GM12878 (cell line): ENCODE measurements around the gene PFKP. TPM values are rescaled to one million over a fixed set of nuclear protein-coding genes. Genes with fewer than 3 reads are reported as not detected.
"Not testable (repeated sequence)": the region's sequence is repeated elsewhere in the genome, so short reads cannot be mapped to it uniquely, and the experiment has no call there.

Experiments
- ATAC-seq: fragments of 200-7000 bp; cut with Tn5 transposase; 3 replicates; pipeline ENCODE4 v1.9.1; 2020; ENCODE audit warnings: mild to moderate bottlenecking, moderate library complexity
- BruUV-seq: library from RNA; stranded (reverse); fragments of 400-500 nt; replicated peaks from 2 replicates; lab custom pipeline; 2021; lab: Mats Ljungman, UMichigan
- CTCF ChIA-PET: fragments of 300-600 bp; sonication (Branson Sonifier 250); formaldehyde crosslinking; extraction: SDS; loops from one replicate; lab custom pipeline; 2021; ENCODE audit warnings: inconsistent platforms; lab: Yijun Ruan, JAX
- POLR2A ChIA-PET: fragments of 350-600 bp; formaldehyde crosslinking; extraction: SDS; loops from one replicate; lab custom pipeline; 2021; ENCODE audit warnings: inconsistent platforms; lab: Charles Lee
- RAD21 ChIA-PET: fragments of 300-600 bp; sonication (Branson Sonifier 250); formaldehyde crosslinking; loops from one replicate; lab custom pipeline; 2023; ENCODE audit warnings: antibody characterized with exemption; ENCODE audit not compliant: unreplicated experiment; lab: Charles Lee
- SMC1A ChIA-PET: fragments of 300-600 bp; sonication (Branson Sonifier 250); formaldehyde crosslinking; loops from one replicate; lab custom pipeline; 2023; ENCODE audit not compliant: unreplicated experiment, uncharacterized antibody; lab: Charles Lee
- DNase-seq: peaks from one replicate; pipeline ENCODE4 v3.0.0-alpha.2; 2011; ENCODE audit warnings: low read depth, low spot score
- FAIRE-seq: peaks from 3 replicates; lab custom pipeline; 2011; peaks lifted over from hg19 to GRCh38; lab: Jason Lieb, UNC
- H2AFZ ChIP-seq: 2 replicates; pipeline ENCODE4 v1.6.0; 2011; ENCODE audit warnings: low read depth, low read length, control low read depth; ENCODE audit not compliant: control insufficient read depth
- H3K27ac ChIP-seq: 2 replicates; pipeline ENCODE4 v1.5.1; 2011; ENCODE audit warnings: control low read depth; ENCODE audit not compliant: control insufficient read depth, insufficient read depth
- H3K27me3 ChIP-seq, 2 experiments: replicated peaks in 1 of 2; 2 replicates each; pipeline versions ENCODE4 v1.6.0 to v1.6.1; 2011; ENCODE audit warnings: low read length in 1 of 2; ENCODE audit not compliant: control insufficient read depth in 2 of 2, insufficient read depth in 2 of 2
- H3K36me3 ChIP-seq, 2 experiments: 2 replicates each; pipeline ENCODE4 v1.5.1; 2011; ENCODE audit warnings: low read length in 1 of 2; ENCODE audit not compliant: control insufficient read depth in 2 of 2, insufficient read depth in 2 of 2
- H3K4me1 ChIP-seq: 2 replicates; pipeline ENCODE4 v1.6.1; 2011; ENCODE audit warnings: mild to moderate bottlenecking, low read length, moderate library complexity, mixed read lengths; ENCODE audit not compliant: control insufficient read depth, insufficient read depth
- H3K4me2 ChIP-seq: 2 replicates; pipeline ENCODE4 v1.6.0; 2011; ENCODE audit warnings: control low read depth; ENCODE audit not compliant: control insufficient read depth, insufficient read depth
- H3K4me3 ChIP-seq: fragments of 200-600 bp; sonication (generic); 2 replicates; pipeline ENCODE4 v1.5.1; 2016
- H3K79me2 ChIP-seq: 2 replicates; pipeline ENCODE4 v1.6.0; 2011; ENCODE audit warnings: low read length; ENCODE audit not compliant: control insufficient read depth, insufficient read depth
- H3K9ac ChIP-seq: 2 replicates; pipeline ENCODE4 v1.8.0; 2011; ENCODE audit warnings: low read length, control low read depth, mixed read lengths; ENCODE audit not compliant: control insufficient read depth, insufficient read depth
- H3K9me3 ChIP-seq: replicated peaks from 3 replicates; pipeline ENCODE4 v1.5.1; 2011; ENCODE audit warnings: mild to moderate bottlenecking, low read length; ENCODE audit not compliant: control insufficient read depth, insufficient read depth
- H4K20me1 ChIP-seq: 2 replicates; pipeline ENCODE4 v1.6.0; 2011; ENCODE audit not compliant: control insufficient read depth, insufficient read depth
- ASH2L ChIP-seq: fragments of 300-600, 200-600 bp; sonication (generic); IDR thresholded peaks from 2 replicates; pipeline ENCODE4 v1.6.1; 2017; ENCODE audit warnings: low read depth, mild to moderate bottlenecking, borderline replicate concordance
- CBFB ChIP-seq: IDR thresholded peaks from 2 replicates; pipeline ENCODE4 v1.6.1; 2016; ENCODE audit warnings: antibody characterized with exemption, low read depth
- CBX3 ChIP-seq: fragments of 200-600 bp; sonication (generic); IDR thresholded peaks from 2 replicates; pipeline ENCODE4 v1.6.1; 2016; ENCODE audit warnings: low read depth, borderline replicate concordance
- CTCF ChIP-seq, 3 experiments: IDR thresholded peaks in 2 of 3; conservative IDR thresholded peaks in 1 of 3; 2 replicates each; pipeline ENCODE4 v1.5.1; 2011; ENCODE audit warnings: low read depth in 3 of 3, low read length in 3 of 3, mild to moderate bottlenecking in 3 of 3, control low read depth in 2 of 3, moderate library complexity in 2 of 3, inconsistent platforms in 1 of 3, mixed read lengths in 1 of 3; ENCODE audit not compliant: control insufficient read depth in 2 of 3, insufficient read depth in 1 of 3; ENCODE audit errors: extremely low read depth in 1 of 3
- IKZF1 ChIP-seq: fragments of 450-650 bp; conservative IDR thresholded peaks from 2 replicates; pipeline ENCODE4 v1.6.1; 2017; ENCODE audit warnings: antibody characterized with exemption, mild to moderate bottlenecking
- KDM1A ChIP-seq: fragments of 200-600 bp; sonication (generic); IDR thresholded peaks from 2 replicates; pipeline ENCODE4 v1.6.1; 2016; ENCODE audit warnings: borderline replicate concordance
- MYB ChIP-seq: fragments of 150-350 bp; IDR thresholded peaks from 2 replicates; pipeline ENCODE4 v1.6.1; 2014; ENCODE audit warnings: mild to moderate bottlenecking, low read depth, low read length, borderline replicate concordance
- POLR2AphosphoS2 ChIP-seq: IDR thresholded peaks from 2 replicates; pipeline ENCODE4 v1.6.1; 2011; ENCODE audit warnings: low read depth, mild to moderate bottlenecking, low read length, improper control_type of control experiment, moderate library complexity
- RFX5 ChIP-seq: IDR thresholded peaks from 2 replicates; pipeline ENCODE4 v1.6.1; 2011; ENCODE audit warnings: low read depth, low read length, improper control_type of control experiment
- SMARCA5 ChIP-seq: fragments of 450-650 bp; IDR thresholded peaks from 2 replicates; pipeline ENCODE4 v1.6.1; 2017; ENCODE audit warnings: mild to moderate bottlenecking
- TBL1XR1 ChIP-seq: IDR thresholded peaks from 2 replicates; pipeline ENCODE4 v1.6.1; 2012; ENCODE audit warnings: low read depth, low read length, improper control_type of control experiment
- ZSCAN29 ChIP-seq: fragments of 450-650 bp; IDR thresholded peaks from 2 replicates; pipeline ENCODE4 v1.6.1; 2017; ENCODE audit warnings: mild to moderate bottlenecking, moderate library complexity
- WGBS: methylation state at CpG from one replicate; pipeline ENCODE4 v1.1.6; 2016; ENCODE audit warnings: low lambda C conversion rate; ENCODE audit not compliant: insufficient replicate concordance, insufficient coverage; ENCODE audit errors: missing lambda C conversion rate; 5-methylcytosine and 5-hydroxymethylcytosine counted together
- in situ Hi-C: fragments of 300-500 bp; cut with MboI; formaldehyde crosslinking; loops from 9 replicates; pipeline ENCODE4 v1.14.3; 2018; ENCODE audit warnings: mixed read lengths
- intact Hi-C: fragments of 100-400 bp; cut with micrococcal nuclease; formaldehyde crosslinking; loops from one replicate; pipeline ENCODE4 v1.14.2; 2022; ENCODE audit not compliant: unreplicated experiment
- polyA plus RNA-seq, 11 experiments: library from polyadenylated mRNA; depleted of rRNA in 4 of 11; unstranded in 6 of 11; stranded (reverse) in 5 of 11; fragments of >200 nt; fragmentation: Nextera tagmentation in 4 of 11; fragmentation: Illumina TruSeq in 1 of 11; extraction: Ambion mirVana in 4 of 11; extraction: Trizol in 1 of 11; gene quantifications; 1 replicate in 1 of 11; 2 replicates in 10 of 11; pipeline versions ENCODE4 v1.2.1 to v1.2.3, GENCODE V29; 2011 to 2016; ENCODE audit warnings: inconsistent platforms in 2 of 11, missing spikeins in 2 of 11, low read depth in 1 of 11
- total RNA-seq, 4 experiments: library from RNA; depleted of rRNA in 3 of 4; stranded (reverse); fragments of >200 nt in 3 of 4; fragmentation: Illumina TruSeq in 1 of 4; extraction: Trizol in 1 of 4; gene quantifications; 2 replicates each; pipeline versions ENCODE4 v1.2.1 to v1.2.3, GENCODE V29; 2013 to 2021

Gene PFKP
- total and polyA plus RNA-seq, 10 of the 15 experiments (the other 5 are each of a cell fraction or from before 2014, with no cell fraction given) = 27.0 to 145 (median 95.7) TPM

- 90% methylated on average over 10 of the region's 10 CpGs for WGBS
- no peak overlapping the region for H3K4me3 ChIP-seq
- no peak for FAIRE-seq
- SMC1A ChIA-PET = no interaction called here
- H2AFZ ChIP-seq = no peak overlapping the region
- in situ Hi-C loops (no loop called here), intact Hi-C loops (no loop called here)
- POLR2A ChIA-PET = no interaction called here
- ATAC-seq = no peak
- H3K36me3 ChIP-seq = peaks cover 8 to 26% of the 10 kb centered on the region in 2 experiments
- no peaks in the 10 kb centered on the region for H4K20me1 ChIP-seq
- no peak overlapping the region for H3K27ac ChIP-seq
- no peak for DNase-seq
- H3K9ac ChIP-seq = no peak overlapping the region
- CTCF ChIA-PET = interaction anchor here (1.3 kb wide), 1 partner anchor 11 kb away, joined by 4 read pairs; no protein-coding TSS in a partner anchor
- H3K9me3 ChIP-seq = no peaks in the 10 kb centered on the region; the same call in 2 of the 3 replicates
- peak overlapping the region; percentile 34; the same call in 1 of the 2 replicates for H3K4me2 ChIP-seq
- RAD21 ChIA-PET = no interaction called here
- no peak for TF ChIP-seq ZSCAN29
- no peak for TF ChIP-seq POLR2AphosphoS2
- no peak for TF ChIP-seq CTCF (IDR thresholded peaks at IDR 0.05 in 2 of 3, conservative IDR thresholded peaks at IDR 0.05 in 1 of 3; ENCODE audit: control insufficient read depth in 2 of 3, extremely low read depth in 1 of 3, insufficient read depth in 1 of 3, low read depth in 3 of 3, low read length in 3 of 3)
- no peak for TF ChIP-seq TBL1XR1
- TF ChIP-seq MYB = no peak
- no peak for TF ChIP-seq SMARCA5
- no peak for TF ChIP-seq KDM1A
- TF ChIP-seq CBX3 = no peak
- TF ChIP-seq IKZF1 = no peak
- TF ChIP-seq RFX5 = no peak
- TF ChIP-seq CBFB = no peak
- TF ChIP-seq ASH2L = no peak
- no TSS peak for BruUV-seq
- peaks cover 11% of the 10 kb centered on the region for H3K79me2 ChIP-seq
- H3K27me3 ChIP-seq = no peaks in the 10 kb centered on the region
- H3K4me1 ChIP-seq = peaks cover 5% of the 10 kb centered on the region
Measured at GRCh38 chr10:3169673-3170072, 102.3 kb downstream of the PFKP start.

DNA sequence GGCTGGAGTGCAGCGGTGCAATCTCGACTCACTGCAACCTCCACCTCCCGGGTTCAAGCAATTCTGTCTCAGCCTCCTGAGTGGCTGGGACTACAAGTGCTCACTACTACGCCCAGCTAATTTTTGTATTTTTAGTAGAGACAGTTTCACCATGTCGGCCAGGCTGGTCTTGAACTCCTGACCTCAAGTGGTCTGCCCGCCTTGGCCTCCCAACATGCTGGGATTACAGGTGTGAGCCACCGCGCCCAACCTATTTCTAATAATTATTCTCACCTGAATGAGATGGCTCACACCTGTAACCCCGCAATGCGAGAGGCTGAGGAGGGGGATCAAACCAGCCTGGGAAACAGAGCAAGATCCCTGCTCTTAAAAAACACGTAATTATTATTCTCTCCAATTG, 104.1 kb downstream of the PFKP start:
- ATAC-seq, H3K4me1 ChIP-seq, RAD21 ChIA-PET, intact Hi-C loops, in situ Hi-C loops, H3K27ac ChIP-seq, H4K20me1 ChIP-seq, DNase-seq, H3K9me3 ChIP-seq, BruUV-seq, POLR2A ChIA-PET, H3K27me3 ChIP-seq, SMC1A ChIA-PET, FAIRE-seq, H2AFZ ChIP-seq, CTCF ChIA-PET, H3K9ac ChIP-seq: not testable (repeated sequence)
- H3K4me2 ChIP-seq = peak overlapping the region; percentile 66
- peaks cover 11% of the 10 kb centered on the region for H3K79me2 ChIP-seq
- H3K4me3 ChIP-seq = peak overlapping the region; percentile 85
- 89% methylated on average over 11 of the region's 11 CpGs for WGBS
- H3K36me3 ChIP-seq = peaks cover 6 to 12% of the 10 kb centered on the region in 2 experiments; a peak in 3 of 4 replicates
